Smooth muscle cell (in vitro differentiated cells): ENCODE data around the gene CHTF8. TPM values are rescaled to one million over a fixed set of nuclear protein-coding genes. Genes with fewer than 3 reads are reported as not detected.

ENCODE experiments used
- DNase-seq: peaks from one replicate; lab custom pipeline; 2025; ENCODE audit not compliant: unreplicated experiment; lab: John Stamatoyannopoulos, UW
- H2AFZ ChIP-seq: fragments of 200-600 bp; sonication (generic); 2 replicates; pipeline ENCODE4 v1.6.0; 2016; ENCODE audit warnings: antibody characterized with exemption, low read depth, mild to moderate bottlenecking
- H3F3A ChIP-seq: fragments of 200-600 bp; sonication (generic); 2 replicates; pipeline ENCODE4 v1.6.0; 2017; ENCODE audit warnings: antibody characterized with exemption, low read depth
- H3K27ac ChIP-seq: fragments of 200-600 bp; sonication (generic); 2 replicates; pipeline ENCODE4 v1.5.1; 2016; ENCODE audit warnings: low read depth, mild to moderate bottlenecking
- H3K27me3 ChIP-seq: fragments of 200-600 bp; sonication (generic); 2 replicates; pipeline ENCODE4 v1.6.1; 2016; ENCODE audit warnings: low read depth, mild to moderate bottlenecking
- H3K36me3 ChIP-seq: fragments of 200-600 bp; sonication (generic); 2 replicates; pipeline ENCODE4 v1.5.1; 2016; ENCODE audit warnings: low read depth
- H3K4me1 ChIP-seq: fragments of 200-600 bp; sonication (generic); 2 replicates; pipeline ENCODE4 v1.5.1; 2016; ENCODE audit warnings: low read depth
- H3K4me2 ChIP-seq: fragments of 200-600 bp; sonication (generic); 2 replicates; pipeline ENCODE4 v1.6.0; 2016; ENCODE audit warnings: mild to moderate bottlenecking
- H3K4me3 ChIP-seq: fragments of 200-600 bp; sonication (generic); 2 replicates; pipeline ENCODE4 v1.5.1; 2016; ENCODE audit warnings: mild to moderate bottlenecking
- H3K79me2 ChIP-seq: fragments of 200-600 bp; sonication (generic); 2 replicates; pipeline ENCODE4 v1.6.0; 2016; ENCODE audit warnings: low read depth, mild to moderate bottlenecking
- H3K9ac ChIP-seq: fragments of 200-600 bp; sonication (generic); 2 replicates; pipeline ENCODE4 v1.6.0; 2016; ENCODE audit warnings: low read depth
- H3K9me3 ChIP-seq: fragments of 200-600 bp; sonication (generic); replicated peaks from 2 replicates; pipeline ENCODE4 v1.5.1; 2016; ENCODE audit warnings: low read depth
- H4K20me1 ChIP-seq: fragments of 200-600 bp; sonication (generic); 2 replicates; pipeline ENCODE4 v1.6.0; 2016; ENCODE audit warnings: low read depth
- WGBS: methylation state at CpG from one replicate; pipeline ENCODE4 v1.1.7; 2016; ENCODE audit warnings: low lambda C conversion rate; 5-methylcytosine and 5-hydroxymethylcytosine counted together
- polyA plus RNA-seq: library from polyadenylated mRNA; unstranded; fragments of >200 nt; fragmentation: Nextera tagmentation; extraction: Ambion mirVana; gene quantifications from 2 replicates; pipeline ENCODE4 v1.2.1, GENCODE V29; 2016
- total RNA-seq: library from RNA; depleted of rRNA; stranded (reverse); fragments of >200 nt; gene quantifications from 2 replicates; pipeline ENCODE4 v1.2.3, GENCODE V29; 2014
- TF ChIP-seq, protein P1 (sequence below): fragments of 200-600 bp; sonication (generic); IDR thresholded peaks from 2 replicates; pipeline ENCODE4 v1.5.1; 2017; ENCODE audit warnings: borderline replicate concordance, mild to moderate bottlenecking, antibody characterized with exemption; ENCODE audit not compliant: insufficient read depth, poor library complexity, severe bottlenecking

The CHTF8 gene, protein sequence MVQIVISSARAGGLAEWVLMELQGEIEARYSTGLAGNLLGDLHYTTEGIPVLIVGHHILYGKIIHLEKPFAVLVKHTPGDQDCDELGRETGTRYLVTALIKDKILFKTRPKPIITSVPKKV
- total RNA-seq: 74.2 and 77.7 TPM in 2 replicates
- polyA plus RNA-seq: 70.8 and 83.8 TPM in 2 replicates

DNA sequence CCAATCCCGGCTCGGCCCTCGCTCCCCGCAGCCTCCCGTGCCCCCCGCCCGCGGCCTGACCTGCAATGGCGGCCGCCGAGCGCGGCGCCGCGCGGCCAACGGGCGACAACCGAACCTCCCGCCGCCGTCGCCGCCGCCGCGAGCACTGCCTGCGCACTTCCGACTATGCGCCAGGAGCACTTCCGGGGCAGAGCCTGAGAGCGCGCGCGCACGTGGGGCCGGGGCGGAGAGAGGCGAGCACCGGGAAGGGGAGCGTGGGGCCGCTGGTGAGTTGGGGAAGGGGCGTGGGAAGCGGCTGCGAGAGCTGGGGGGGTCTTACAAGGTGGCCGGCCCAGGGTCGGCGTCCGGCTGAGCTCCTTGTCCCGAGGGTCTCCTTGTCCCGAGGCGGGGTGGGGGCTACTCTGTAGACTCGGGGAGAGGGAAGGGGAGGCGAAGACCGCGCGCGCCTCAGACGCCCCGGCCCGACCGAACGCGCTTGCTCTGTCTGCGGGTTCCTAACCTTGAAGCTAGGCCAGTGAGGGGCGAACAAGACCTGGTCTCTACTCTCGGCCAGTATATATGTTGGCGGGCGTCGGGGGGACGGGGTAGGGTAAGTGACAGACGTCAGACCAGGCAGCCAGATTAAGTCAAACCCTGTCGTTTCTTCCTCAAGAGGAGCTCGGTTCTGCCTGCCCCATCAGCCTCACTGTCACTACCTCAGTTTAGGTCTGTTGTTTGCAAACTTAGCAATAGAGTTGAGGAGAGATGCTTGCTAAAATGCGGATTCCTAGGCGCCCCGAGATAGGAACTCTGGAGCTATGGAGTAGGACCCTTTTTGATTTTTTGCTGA is at the start of gene CHTF8, which contains the start of gene UTP4:
TSS of gene CHTF8 (minus strand) at position 165 of the 829 bp plus-strand sequence. CDS start 11,130 bp downstream, outside the sequence.
TSS of gene UTP4 (plus strand) at position 226 of the 829 bp plus-strand sequence. CDS start 811 bp downstream, outside the sequence.
- Histone ChIP-seq H3K9me3 (no peaks in the 10 kb centered on the region), H4K20me1 (peaks cover 45% of the 10 kb centered on the region), H3F3A (no peaks in the 10 kb centered on the region), H2AFZ (peak within 1 kb of the TSS; percentile 87), H3K79me2 (peaks cover 87% of the 10 kb centered on the region), H3K9ac (peak within 1 kb of the TSS; percentile 86), H3K4me2 (peak within 1 kb of the TSS; percentile 90), H3K27me3 (no peaks in the 10 kb centered on the region), H3K4me1 (peaks cover 19% of the 10 kb centered on the region), H3K36me3 (no peaks in the 10 kb centered on the region), H3K4me3 (peak within 1 kb of the TSS; percentile 96), H3K27ac (peak within 1 kb of the TSS; percentile 83)
- TF ChIP-seq, protein P1, sequence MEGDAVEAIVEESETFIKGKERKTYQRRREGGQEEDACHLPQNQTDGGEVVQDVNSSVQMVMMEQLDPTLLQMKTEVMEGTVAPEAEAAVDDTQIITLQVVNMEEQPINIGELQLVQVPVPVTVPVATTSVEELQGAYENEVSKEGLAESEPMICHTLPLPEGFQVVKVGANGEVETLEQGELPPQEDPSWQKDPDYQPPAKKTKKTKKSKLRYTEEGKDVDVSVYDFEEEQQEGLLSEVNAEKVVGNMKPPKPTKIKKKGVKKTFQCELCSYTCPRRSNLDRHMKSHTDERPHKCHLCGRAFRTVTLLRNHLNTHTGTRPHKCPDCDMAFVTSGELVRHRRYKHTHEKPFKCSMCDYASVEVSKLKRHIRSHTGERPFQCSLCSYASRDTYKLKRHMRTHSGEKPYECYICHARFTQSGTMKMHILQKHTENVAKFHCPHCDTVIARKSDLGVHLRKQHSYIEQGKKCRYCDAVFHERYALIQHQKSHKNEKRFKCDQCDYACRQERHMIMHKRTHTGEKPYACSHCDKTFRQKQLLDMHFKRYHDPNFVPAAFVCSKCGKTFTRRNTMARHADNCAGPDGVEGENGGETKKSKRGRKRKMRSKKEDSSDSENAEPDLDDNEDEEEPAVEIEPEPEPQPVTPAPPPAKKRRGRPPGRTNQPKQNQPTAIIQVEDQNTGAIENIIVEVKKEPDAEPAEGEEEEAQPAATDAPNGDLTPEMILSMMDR: no peak
- WGBS: under 1% methylated on average over 53 of the region's 78 CpGs
- DNase-seq: peak; percentile 82

DNA sequence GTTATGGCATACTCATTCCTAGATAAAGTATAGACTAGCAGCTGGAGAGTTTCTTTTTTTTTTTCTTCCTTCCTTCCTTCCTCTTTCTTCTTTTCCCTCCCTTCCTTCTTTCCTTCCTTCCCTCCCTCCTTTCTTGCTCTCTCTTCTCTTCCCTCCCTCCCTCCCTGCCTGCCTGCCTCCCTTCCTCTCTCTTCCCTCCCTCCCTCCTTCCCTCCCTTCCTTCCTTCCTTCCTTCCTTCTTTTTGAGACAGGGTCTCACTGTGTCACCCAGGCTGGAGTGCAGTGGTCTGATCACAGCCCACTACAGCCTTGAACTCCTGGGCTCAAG is 47.6 kb upstream of the CHTF8 start:
- Histone ChIP-seq H3K9ac (no peak overlapping the region), H3K27ac (peak overlapping the region; percentile 33), H3K36me3 (no peaks in the 10 kb centered on the region), H3K4me3 (no peak overlapping the region), H3K4me2 (peak overlapping the region; percentile 41), H3K27me3 (no peaks in the 10 kb centered on the region), H3K9me3 (no peaks in the 10 kb centered on the region), H3F3A (no peaks in the 10 kb centered on the region), H4K20me1 (no peaks in the 10 kb centered on the region), H2AFZ (no peak overlapping the region), H3K4me1 (no peaks in the 10 kb centered on the region), H3K79me2 (no peaks in the 10 kb centered on the region)
- TF ChIP-seq, protein P1: no peak
- DNase-seq: no peak

DNA sequence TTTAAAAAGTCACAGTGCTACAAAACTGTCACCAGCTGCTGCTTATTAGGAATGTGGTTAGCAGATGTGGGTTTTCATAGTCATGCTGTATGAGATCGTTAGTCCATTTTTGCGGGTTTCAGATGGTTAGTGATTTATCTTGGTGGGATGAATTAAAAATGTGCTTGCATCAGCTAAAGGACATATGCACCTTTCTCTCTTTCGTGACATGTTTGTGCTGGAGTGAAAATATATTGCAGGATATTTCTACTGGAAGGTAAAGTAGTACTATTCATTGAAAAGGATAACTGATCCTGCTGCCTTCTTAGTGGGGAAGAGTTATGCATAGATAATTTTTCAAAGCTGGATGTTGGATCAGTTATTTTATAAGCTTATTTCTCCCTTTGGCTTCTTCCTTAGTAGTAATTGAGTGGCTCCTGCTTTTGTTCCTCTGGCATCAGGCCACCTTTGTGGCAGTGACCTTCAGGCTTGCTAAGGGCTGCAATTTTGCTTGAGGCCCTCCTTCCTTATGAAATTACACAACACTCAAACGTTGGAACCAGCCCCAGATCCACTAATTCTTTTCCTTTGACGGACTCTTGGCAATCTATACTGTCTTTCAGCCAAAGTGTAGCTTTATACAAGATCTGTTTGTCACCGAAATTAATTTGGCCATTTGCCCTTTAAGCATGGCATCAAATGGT is 47.1 kb upstream of the CHTF8 start:
- Histone ChIP-seq H3K27me3 (no peaks in the 10 kb centered on the region), H3K9ac (no peak overlapping the region)

More for the DNA sequence above, 47.1 kb upstream of the CHTF8 start:
- TF ChIP-seq, protein P1: no peak
- no peak for DNase-seq
- H2AFZ ChIP-seq: no peak overlapping the region
- no peaks in the 10 kb centered on the region for H4K20me1 ChIP-seq
- H3F3A ChIP-seq: no peaks in the 10 kb centered on the region
- no peaks in the 10 kb centered on the region for H3K36me3 ChIP-seq
- no peaks in the 10 kb centered on the region for H3K79me2 ChIP-seq
- peak overlapping the region; percentile 41 for H3K4me2 ChIP-seq
- H3K4me1 ChIP-seq: no peaks in the 10 kb centered on the region
- no peaks in the 10 kb centered on the region for H3K9me3 ChIP-seq
- no peak overlapping the region for H3K4me3 ChIP-seq
- H3K27ac ChIP-seq: peak overlapping the region; percentile 33
- WGBS: 47% methylated on average over 6 of the region's 6 CpGs
